ENCODE measurements around the gene SLC5A10.

Gene SLC5A10

DNA sequence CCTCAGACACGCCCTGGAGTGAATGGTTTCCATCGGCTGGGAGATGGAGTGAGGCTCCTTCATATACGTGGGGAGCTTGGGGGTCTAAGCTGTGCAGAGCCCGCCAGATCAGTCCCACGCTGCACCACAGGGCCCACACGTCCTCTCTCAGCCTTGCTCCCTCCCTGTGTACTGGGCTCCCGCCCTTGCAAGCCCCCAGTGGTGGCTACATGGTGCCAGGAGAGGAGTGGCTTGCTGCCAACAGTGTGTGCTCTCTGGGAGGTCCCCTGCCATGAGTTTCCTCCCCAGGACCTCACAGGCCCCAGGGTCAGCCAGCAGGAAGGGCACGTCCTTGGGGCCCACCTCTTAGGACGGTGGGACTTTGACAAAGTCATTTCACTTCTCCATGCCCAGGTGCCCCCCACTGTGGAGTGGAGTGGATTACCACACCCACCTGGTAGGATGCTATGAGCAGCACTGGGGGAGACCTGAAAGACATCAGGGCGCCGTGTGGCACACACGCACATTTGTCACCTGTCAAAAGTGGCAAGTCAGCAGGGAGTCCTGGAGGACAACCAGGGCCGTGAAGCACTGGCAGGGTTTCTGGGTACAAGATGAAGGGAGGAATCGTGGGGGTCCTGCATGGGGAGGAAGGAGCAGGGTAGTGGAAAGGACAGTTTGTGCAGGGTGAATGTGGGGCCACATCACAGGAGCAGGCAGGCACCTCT lies 13.7 kb downstream of the SLC5A10 start:
- no peak for DNase-seq

DNA sequence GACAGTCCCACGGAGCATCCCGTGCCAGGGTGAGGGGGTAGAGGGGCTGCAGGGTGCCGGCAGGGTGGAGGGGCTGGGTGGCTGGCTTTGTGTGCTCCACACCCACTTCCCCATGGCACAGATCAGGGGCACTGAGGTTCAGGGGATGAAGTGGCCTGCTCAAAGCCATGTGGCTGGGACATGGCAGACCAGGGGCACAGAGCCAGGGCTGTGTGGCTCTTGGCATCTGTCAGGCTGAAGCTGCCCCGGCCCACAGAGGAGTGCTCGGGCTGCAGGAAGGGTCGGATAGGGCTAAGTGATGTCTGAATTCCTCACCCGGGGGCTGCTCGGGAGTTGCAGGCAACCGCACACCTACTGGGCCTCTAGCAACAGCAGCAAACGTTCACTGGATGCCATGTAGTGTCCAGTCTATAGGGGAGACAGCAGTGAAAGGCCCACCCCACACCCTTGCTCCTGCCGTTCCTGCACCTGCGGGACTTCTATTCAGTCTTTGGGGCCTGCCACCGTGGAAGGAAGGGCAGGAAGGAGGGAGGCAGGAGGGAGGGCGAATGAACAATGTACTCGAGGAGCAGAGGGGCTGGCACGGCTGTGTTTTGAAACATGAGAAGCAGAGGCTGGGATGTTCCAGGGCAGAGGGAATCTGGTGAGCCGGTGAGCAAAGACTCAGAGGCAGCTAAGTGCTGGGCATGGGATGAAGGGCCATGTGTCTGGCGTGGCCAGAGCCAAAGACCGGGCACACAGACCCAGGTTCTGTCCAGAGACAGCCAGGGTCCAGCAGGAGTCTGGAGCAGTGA lies 15.1 kb downstream of the SLC5A10 start:
- DNase-seq: no peak

DNA sequence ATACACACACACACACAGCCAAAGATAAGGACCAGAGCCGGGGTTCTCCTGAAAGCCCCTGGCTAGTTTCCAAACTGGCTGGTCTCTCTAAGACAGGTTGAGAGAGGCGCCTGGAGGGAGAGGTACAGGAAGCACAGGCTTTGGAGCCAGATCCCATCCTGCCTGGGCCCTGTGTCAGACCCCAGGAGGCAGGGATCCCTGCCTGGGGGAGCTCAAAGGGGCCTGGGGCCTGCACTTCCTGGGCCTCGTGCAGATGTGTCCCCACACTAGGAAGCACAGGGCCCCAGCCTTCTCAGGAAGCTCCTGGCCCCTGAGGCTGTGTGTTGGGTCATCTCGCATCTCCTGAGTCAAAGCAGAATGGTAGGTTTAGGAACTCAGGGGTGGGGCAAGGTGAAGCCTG lies 16.0 kb downstream of the SLC5A10 start:
- peak; percentile 39 for DNase-seq

DNA sequence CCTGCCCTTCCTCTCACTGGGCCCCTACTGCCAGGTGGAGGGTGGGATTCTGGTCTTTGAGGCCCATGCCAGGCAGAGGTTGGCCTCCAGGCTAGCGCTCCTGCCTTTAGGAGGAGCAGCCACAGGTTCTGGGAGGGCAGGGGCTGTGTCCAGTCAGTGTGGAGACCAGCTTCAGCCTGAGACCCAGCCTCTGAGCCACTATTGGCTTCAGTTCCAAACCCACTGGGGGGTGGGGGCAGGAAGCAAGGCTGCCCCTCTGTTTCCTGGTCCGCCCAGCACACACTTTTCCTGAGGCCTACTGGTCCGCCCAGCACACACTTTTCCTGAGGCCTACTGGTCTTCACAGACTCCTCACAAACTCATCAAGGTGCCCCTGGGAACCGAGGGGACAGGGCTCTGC lies 16.4 kb downstream of the SLC5A10 start:
- no peak for DNase-seq

DNA sequence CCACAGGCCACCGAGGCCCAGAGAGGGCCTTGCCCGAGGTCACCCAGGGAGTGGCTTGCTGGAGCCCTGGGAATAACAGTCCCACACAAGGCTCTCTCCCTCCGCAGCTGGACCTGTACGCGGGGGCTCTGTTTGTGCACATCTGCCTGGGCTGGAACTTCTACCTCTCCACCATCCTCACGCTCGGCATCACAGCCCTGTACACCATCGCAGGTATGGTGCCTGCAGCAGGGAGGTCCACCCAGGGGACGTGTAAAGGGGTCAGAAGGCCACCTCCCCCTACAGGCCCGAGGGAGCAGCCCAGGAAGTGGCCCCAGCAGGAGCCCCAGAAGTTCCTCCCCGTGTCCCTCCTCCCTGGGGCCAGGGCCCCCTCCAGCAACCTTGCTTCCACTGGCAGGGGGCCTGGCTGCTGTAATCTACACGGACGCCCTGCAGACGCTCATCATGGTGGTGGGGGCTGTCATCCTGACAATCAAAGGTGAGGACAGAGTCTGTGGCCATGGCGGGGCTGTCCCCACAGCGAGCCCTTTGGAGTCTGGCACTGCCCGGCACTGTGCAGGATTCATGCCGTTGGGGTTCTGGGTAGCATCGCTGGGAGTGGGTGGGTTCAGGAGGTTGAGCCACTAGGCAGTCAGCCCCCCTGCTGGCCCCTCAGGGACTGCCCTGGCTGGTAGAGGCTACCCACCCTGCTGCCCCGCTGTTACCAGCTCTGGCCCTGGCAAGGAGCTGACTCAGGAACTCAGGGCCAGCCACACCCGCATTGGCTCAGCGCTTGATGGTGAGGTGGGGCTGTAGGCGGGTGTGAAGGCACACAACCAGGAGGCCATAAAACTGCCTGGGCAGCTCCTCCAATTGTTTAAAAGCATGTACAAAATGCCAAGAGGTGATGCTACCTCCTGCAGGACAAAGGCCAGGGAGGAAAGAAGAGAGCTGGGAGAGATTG lies 17.3 kb downstream of the SLC5A10 start:
- DNase-seq: no peak

DNA sequence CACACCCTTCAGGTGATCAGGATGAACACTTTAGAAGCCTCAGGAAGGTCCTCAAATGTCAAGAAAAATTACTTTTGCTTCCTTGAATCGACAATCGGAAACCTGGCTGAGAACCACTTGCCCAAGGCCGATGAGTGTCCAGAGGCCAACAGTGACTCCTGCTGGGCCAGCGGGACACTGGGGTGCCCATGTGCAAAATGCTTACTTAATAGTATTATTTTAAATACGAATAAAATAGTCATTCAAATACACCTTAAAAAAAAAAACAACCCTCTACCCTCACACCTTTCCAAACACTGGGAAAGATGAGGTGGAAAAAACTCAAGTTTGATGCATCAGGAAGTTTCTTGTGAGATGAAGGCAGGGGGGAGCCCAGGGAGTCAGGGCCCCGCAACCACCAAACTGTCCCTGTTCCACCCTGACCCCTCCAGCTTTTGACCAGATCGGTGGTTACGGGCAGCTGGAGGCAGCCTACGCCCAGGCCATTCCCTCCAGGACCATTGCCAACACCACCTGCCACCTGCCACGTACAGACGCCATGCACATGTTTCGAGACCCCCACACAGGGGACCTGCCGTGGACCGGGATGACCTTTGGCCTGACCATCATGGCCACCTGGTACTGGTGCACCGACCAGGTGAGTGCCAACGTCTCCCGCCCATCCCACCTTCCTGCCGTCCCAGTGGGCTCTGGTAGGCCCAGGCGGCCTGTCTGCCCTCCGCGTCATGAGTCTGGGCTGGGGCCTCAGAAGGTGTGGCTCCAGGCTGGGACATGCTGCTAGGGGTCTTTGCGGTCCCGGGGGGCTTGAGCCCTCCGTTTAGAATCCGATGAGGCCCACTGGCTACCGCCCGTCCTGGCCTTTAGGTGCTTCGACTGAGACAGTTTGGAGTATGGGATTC lies 18.9 kb downstream of the SLC5A10 start:
- no peak for DNase-seq

DNA sequence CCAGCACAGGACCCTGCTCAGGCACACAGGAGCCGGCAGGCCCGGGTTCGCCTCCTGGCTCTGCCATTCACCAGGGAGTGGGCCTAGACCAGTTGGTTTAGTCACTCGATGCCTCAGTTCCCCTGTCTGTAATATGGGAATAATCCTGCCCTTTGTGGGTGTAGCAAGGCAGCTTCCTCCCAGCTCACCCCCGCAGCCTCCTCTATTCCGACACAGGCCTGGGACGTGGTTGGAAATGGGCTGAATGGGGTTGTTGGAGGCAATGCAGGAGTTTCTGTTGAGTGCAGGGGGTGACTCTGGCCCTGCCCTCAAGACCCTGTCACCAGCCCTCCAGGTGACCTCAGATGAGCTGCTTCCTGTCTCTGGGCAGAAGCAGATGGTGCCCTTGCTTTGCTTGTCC lies 19.8 kb downstream of the SLC5A10 start:
- DNase-seq: no peak

DNA sequence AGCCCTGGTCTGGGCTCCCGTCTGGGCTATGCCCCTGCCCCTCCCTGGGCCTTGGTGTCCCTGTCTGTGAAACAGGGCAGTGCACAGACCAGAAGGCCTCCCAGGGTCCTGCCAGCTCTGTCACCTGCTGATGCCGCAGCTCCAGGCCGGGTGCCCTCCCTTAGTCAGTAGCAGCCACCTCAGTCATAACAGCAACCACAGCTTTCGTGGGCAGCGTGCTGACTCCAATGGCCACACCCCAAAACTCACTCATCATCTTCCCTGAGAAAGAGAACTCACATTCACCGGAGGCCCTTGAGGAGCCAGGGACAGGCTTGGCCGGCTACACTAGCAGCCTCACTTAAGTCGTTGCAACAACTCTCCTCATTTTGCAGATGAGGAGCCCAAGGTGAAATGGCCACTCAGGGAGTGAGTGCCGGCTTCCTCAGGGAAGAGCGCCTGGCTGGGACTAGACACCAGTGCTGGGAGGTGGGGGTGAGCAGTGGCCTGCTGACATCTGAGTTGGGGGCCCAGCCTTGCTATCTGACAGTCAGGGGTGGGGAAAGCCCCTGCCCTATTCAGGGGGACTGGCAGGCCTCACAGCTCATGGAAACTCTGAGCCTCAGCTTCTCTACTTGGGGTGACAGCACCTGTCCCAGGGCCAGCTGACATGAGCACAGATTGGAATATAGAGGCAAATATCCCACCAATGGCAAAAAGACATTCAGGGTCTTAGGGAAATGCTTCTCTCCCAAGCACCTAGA lies 22.6 kb downstream of the SLC5A10 start:
- DNase-seq: no peak

DNA sequence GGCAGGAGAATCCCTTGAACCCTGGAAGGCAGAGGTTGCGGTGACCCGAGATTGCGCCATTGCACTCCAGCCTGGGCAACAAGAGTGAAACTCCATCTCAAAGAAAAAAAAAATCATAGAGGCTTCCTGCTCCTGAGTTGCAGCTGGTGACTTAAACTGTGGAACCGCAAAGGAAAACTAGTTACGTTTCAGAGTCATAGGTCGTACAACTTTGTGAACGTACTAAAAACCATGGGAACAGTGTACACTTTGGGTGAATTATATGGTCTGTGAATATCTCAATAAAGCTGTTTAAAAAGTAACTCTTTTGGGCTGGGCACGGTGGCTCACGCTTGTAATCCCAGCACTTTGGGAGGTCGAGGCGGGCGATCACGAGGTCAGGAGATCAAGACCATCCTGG lies 23.6 kb downstream of the SLC5A10 start:
- no peak for DNase-seq

DNA sequence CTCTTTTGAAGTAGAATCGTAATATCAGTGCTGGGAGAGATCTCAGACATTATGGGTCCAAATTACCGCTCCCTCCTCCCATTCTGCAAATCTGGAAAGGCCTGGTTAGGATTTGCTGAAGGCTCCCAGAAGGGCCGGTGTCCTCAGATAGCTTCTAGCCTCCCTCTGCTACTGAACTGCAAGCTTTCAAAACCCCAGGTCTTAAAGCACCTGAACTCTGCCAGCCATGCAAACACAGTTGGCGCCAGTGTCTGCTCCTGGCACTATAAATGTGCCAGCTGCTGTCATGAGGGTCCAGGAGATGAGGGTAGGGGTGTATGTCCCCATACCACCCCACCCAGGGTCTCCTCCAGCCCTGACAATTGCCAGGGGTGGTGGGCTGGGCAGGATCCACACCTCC lies 24.2 kb downstream of the SLC5A10 start:
- DNase-seq: no peak

DNA sequence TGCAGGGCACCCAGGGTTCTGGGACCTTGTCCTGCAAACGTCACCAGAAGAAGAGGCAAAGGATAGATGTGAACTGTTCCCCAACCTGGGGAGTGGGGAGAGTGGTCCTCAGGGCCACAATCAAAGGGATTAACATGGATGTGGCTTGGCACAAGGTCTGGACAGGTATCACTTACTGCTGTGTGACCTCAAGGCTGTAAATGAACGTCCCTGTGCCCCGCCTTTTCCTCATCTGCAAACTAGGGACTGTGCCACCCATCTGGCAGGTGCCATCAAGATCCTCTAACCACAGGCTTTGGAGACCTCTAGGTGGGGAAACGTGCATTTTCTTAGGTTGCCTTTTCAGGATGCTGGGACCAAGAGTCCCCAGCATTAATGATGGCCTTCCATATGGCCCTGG lies 25.1 kb downstream of the SLC5A10 start:
- DNase-seq: no peak

DNA sequence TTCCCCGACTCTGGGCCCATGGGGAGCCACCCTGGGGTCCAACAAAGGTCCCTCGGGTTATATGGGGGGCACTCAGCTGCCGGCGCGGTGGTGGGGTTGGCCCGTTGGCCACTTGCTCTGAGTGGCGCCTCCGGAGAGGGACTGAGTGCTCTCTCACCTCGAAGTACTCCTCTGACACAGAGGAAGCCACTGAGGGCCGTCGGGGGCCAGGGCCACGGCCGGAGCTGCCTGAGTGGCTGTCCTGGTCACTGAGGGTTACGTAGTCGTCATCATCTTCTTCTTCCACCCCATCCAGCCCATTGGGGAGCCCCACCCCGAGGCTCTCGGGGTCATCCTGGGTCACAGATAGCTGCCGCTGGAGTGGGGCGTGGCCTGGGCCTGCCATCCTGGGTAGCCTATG lies 25.7 kb downstream of the SLC5A10 start:
- no peak for DNase-seq

DNA sequence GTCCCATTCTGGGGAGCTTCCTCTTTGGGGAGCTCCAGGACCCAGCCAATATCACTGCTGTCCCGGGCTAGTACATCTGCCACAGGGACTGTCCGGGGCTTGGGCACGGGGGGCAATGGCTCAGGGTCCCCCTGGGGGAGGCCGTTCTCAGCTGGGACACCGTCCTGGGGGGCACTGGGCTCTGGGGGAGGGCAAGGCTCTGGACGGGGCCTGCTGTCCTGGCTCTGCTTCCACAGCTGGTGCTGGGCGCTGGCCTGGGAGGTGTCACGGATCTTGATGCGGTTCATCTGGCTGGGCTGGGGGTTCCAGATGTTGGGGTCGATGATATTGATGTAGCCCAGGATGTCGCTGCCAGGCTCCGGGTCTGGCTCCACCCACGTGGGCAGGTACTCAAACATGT lies 26.1 kb downstream of the SLC5A10 start:
- no peak for DNase-seq

DNA sequence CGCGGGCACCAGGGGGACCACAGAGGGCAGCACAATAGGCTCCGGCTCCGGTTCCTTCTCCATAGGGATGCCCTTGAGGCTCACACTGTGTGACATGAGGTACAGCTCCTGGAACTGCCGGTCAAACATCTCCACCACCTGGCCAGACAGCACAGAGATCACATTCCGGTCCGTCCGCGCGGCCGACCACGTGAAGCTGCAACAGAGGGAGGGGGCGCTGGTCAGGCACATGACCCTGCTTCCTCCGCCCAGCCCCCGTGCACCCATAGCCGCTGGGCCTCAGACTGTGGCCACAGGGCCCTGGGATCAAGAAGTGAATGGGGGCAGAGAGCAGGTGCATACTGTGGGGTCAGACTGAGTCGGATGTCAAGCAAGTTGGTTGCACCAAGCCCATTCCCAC lies 26.7 kb downstream of the SLC5A10 start:
- DNase-seq: no peak

DNA sequence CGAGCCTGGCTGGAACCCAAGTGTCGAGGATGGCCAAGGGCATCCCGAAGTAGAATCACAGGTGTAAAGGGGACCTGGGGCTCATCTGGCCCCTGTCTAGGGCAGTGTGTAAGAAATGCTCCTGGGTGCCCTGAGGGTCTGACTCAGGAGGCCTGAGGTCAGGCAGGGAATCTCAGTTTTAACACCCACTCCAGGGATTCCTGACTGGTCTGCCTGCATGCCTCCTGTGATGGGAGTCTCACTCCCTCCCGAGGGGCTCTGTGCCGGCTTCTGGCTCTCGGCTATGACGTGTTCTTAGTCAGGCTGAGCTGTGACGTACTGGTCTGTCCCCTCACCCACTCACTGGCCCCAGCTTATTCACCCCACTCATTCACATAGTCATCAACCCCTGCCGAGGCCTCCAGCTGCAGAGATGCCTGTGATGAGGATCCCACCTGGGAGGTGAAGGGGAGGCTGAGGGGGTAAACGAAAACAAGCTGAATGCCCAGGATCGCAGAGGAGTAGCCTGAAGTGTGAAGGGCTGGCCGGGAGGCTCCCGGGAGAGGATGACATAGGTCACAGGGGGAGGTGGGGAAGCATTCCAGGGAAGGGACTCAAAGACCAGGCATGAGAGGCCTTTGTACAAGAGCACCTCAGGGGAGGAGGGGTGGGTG lies 28.8 kb downstream of the SLC5A10 start:
- peak; percentile 40 for DNase-seq

DNA sequence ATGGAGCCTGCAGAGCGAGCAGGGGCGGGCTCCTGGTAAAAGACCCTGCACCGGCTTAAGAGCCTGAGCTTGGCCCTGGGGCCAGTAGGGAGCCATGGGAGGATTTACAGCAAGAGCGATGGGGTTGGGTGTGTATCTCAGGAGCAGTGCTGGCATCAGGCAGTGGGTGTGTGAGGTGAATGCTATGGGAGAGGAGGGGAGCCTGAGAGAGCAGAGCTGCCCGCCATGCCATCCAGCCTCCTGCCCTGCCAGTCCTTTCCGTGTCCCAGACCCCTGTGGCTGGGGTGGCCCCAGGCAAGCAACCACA lies 29.3 kb downstream of the SLC5A10 start:
- DNase-seq: no peak

DNA sequence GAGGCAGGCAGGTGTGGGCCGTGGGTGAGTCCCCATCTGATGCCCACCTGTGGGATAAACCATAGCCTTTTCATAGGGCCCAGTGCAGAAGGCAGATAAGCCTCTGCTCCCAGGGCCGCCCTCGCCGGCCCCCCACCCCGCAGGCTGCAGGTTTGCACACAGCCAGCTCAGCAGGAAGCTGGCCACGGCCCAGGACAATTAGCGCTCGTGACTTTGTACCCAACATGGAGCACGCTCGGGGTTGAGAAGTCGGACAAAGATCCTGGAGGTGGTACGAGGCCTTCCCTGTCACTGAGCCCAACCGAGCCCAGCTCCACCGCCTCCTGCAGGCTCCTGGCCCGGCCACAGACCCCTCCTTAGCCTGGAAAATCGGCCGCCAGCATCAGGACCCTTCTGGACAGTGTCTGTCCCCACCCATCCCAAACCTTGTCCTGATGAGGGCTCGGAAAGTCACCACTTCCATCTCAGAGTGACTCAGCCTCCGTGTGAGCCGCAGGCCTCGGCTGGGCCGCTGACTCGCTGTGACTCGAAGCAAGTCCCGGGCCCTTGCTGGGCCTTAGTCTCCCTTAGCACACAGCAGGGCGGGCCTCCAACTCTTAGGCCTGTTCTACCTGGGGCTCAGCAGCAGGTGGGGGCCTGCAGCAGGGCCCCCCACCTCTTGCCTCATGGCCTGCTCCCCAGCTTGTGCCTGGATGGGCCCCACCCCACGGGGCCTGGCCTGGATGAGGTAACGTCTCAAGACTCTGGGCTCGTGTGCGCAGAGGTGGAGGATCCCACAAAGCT lies 29.9 kb downstream of the SLC5A10 start:
- peak; percentile 69 for DNase-seq

DNA sequence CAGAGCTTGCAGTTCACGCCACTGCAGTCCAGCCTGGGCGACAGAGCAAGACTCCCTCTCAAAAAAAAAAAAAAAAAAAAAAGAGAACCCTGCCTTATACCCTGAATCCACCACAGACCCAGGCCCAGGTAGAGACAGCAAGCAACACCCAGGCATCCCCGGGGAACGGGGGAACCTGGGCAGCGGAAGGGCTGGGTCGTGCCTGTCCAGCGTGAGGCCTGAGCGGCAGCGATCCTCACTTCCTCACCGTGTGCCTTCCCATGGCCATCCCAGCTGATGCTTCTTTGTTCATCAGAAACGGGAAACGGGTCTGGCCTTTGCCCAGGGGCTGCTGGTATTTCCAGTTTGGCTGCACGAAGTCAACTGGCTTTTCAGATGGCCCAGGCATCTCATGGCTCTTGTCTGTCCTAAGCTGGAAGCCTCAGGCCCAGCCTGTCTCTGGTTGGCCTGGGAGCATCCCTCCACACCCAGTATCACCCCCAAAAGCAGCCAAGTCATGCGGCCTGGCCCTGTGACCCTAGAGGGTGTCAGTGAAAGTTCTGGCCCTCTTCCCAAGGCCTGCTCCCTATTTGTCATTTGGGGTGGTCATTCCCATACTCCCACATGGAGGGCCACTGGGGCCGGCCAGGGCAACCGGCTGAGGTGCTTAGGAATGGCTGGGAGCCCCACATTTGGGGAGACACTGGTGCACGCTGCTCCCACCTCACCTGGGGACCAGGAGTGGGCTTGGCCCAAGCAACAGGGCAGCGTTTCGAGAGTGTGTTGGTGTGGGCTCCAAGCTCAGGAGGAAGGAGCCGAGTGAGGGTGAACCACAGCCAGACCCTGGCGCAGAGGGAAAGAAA lies 32.5 kb downstream of the SLC5A10 start:
- no peak for DNase-seq

DNA sequence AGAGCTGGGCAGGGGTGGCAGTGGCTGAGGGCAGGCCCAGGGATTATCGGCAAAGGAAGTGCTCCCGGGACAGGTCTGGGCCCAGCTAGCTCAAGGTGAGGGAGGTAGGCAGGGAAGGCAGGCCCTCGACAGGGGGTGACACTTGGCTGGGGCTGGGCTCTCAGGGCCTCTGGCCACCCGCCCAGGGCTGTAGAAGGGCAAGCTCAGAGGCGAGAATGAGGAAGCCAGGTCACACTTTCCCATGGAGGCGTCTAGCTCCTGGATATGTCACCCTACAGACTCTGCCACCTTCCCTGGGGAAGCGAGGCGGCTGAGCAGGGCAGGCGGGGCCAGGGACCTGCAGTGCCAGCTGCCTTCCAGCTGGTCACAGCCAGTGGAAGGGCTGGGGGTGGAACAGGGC lies 33.5 kb downstream of the SLC5A10 start:
- DNase-seq: no peak
